Neural progenitor cell (in vitro differentiated cells): ENCODE results near the gene SLC6A4.

ENCODE experiments used
- EZH2 ChIP-seq: fragments of 200-600 bp; sonication (generic); IDR thresholded peaks from 2 replicates; pipeline ENCODE4 v1.6.1; 2017; ENCODE audit warnings: antibody characterized with exemption, mild to moderate bottlenecking, moderate library complexity
- EZH2phosphoT487 ChIP-seq: fragments of 200-600 bp; sonication (generic); IDR thresholded peaks from 2 replicates; pipeline ENCODE4 v1.6.1; 2017; ENCODE audit warnings: antibody characterized with exemption
- TF ChIP-seq, protein P1 (sequence below): fragments of 200-600 bp; sonication (generic); IDR thresholded peaks from 2 replicates; pipeline ENCODE4 v1.5.1; 2017; ENCODE audit warnings: antibody characterized with exemption, mild to moderate bottlenecking

DNA sequence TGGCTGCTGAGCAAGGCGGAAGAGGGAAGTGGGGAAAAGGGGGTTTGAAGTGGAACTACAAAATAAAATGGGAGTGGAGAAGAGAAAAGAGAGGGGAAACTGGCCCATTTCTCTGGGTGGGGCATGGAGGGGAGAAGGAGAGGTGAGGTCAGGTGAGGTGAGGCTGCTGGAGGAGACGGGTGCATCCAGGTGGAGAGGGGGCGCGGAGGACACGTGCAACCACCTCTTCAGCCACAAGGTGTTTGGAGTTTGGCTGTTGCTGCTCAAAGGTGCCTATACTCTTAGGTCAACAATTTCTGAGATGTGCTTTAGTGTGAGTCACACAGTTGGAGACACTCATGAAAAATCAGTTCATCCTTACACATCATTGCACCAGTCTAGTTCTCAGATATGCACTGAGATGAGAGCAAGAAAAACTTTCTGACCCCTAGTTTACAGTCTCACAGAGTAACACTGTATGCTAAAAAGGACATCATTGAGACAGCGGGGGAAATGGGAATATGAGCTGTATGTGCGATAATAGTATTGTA, 4.8 kb downstream of the SLC6A4 start:
- TF ChIP-seq, protein P1, sequence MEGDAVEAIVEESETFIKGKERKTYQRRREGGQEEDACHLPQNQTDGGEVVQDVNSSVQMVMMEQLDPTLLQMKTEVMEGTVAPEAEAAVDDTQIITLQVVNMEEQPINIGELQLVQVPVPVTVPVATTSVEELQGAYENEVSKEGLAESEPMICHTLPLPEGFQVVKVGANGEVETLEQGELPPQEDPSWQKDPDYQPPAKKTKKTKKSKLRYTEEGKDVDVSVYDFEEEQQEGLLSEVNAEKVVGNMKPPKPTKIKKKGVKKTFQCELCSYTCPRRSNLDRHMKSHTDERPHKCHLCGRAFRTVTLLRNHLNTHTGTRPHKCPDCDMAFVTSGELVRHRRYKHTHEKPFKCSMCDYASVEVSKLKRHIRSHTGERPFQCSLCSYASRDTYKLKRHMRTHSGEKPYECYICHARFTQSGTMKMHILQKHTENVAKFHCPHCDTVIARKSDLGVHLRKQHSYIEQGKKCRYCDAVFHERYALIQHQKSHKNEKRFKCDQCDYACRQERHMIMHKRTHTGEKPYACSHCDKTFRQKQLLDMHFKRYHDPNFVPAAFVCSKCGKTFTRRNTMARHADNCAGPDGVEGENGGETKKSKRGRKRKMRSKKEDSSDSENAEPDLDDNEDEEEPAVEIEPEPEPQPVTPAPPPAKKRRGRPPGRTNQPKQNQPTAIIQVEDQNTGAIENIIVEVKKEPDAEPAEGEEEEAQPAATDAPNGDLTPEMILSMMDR = no peak
- TF ChIP-seq EZH2phosphoT487 (no peak), EZH2 (no peak)
